Glutamatergic neuron (in vitro differentiated cells): ENCODE data around the gene SLC22A15. TPM values are rescaled to one million over a fixed set of nuclear protein-coding genes. Genes with fewer than 3 reads are reported as not detected.

Source experiments
- DNase-seq: peaks from one replicate; pipeline ENCODE4 v3.0.0; 2022
- H3K27ac Mint-ChIP-seq: one replicate; pipeline ENCODE4 v1.8.0; 2020; ENCODE audit warnings: mild to moderate bottlenecking, mixed read lengths, inconsistent platforms; ENCODE audit not compliant: unreplicated experiment
- H3K27me3 Mint-ChIP-seq: one replicate; pipeline ENCODE4 v1.8.0; 2020; ENCODE audit warnings: mild to moderate bottlenecking, moderate library complexity, mixed read lengths, inconsistent platforms; ENCODE audit not compliant: unreplicated experiment
- H3K36me3 Mint-ChIP-seq: one replicate; pipeline ENCODE4 v1.8.0; 2020; ENCODE audit warnings: mild to moderate bottlenecking, mixed read lengths, inconsistent platforms; ENCODE audit not compliant: unreplicated experiment
- H3K4me1 Mint-ChIP-seq: one replicate; pipeline ENCODE4 v1.8.0; 2020; ENCODE audit warnings: mild to moderate bottlenecking, low read depth, mixed read lengths, inconsistent platforms; ENCODE audit not compliant: unreplicated experiment
- H3K4me3 Mint-ChIP-seq: one replicate; pipeline ENCODE4 v1.8.0; 2020; ENCODE audit warnings: mild to moderate bottlenecking, mixed read lengths, inconsistent platforms; ENCODE audit not compliant: unreplicated experiment
- H3K9me3 Mint-ChIP-seq: one replicate; pipeline ENCODE4 v1.8.0; 2020; ENCODE audit warnings: mild to moderate bottlenecking, moderate library complexity, mixed read lengths, inconsistent platforms; ENCODE audit not compliant: unreplicated experiment
- total RNA-seq: library from RNA; stranded (reverse); fragmentation: NEBNext Ultra II Directional; extraction: Animal tissue kit (Norgen Biotek cat#: 25700); gene quantifications from one replicate; pipeline ENCODE4 v1.2.1, GENCODE V29; 2021; ENCODE audit not compliant: unreplicated experiment
- TF ChIP-seq, protein P1 (sequence below): fragments of 200-600 bp; sonication (generic); IDR thresholded peaks from one replicate; pipeline ENCODE4 v1.5.0; 2021; ENCODE audit not compliant: partially characterized antibody, unreplicated experiment

SLC22A15 gene
- total RNA-seq, 1 donor from 2014 or later = 49.4 TPM

- H3K9me3 Mint-ChIP-seq = no peaks in the 10 kb centered on the region
- no peak overlapping the region for H3K27ac Mint-ChIP-seq
- no peak overlapping the region for H3K4me3 Mint-ChIP-seq
- no peaks in the 10 kb centered on the region for H3K4me1 Mint-ChIP-seq
- no peaks in the 10 kb centered on the region for H3K27me3 Mint-ChIP-seq
- TF ChIP-seq, protein P1, sequence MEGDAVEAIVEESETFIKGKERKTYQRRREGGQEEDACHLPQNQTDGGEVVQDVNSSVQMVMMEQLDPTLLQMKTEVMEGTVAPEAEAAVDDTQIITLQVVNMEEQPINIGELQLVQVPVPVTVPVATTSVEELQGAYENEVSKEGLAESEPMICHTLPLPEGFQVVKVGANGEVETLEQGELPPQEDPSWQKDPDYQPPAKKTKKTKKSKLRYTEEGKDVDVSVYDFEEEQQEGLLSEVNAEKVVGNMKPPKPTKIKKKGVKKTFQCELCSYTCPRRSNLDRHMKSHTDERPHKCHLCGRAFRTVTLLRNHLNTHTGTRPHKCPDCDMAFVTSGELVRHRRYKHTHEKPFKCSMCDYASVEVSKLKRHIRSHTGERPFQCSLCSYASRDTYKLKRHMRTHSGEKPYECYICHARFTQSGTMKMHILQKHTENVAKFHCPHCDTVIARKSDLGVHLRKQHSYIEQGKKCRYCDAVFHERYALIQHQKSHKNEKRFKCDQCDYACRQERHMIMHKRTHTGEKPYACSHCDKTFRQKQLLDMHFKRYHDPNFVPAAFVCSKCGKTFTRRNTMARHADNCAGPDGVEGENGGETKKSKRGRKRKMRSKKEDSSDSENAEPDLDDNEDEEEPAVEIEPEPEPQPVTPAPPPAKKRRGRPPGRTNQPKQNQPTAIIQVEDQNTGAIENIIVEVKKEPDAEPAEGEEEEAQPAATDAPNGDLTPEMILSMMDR = no peak
- peaks cover 13% of the 10 kb centered on the region for H3K36me3 Mint-ChIP-seq
- no peak for DNase-seq
Measured at GRCh38 chr1:116067566-116067890, 91.2 kb downstream of the SLC22A15 start.

DNA sequence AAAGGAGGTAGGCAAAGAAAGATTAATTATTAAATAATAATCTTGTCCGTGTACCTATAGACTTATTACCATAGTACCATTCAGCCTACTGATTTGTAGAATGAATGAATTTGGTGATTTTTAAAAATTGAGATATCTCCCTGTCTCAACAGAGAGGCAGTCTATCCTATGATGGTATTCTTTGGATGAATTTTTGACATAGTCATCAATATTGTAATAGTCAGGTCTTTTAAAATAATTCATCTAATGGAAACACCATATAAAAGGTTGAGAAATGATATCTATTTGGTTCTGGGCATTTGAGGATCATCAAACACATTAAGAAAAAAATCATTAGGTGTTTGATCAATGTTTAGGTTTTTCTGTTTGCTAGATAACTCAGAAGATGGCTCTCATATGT, 99.3 kb downstream of the SLC22A15 start:
- Mint-ChIP-seq H3K9me3 (no peaks in the 10 kb centered on the region), H3K36me3 (no peaks in the 10 kb centered on the region), H3K4me1 (no peaks in the 10 kb centered on the region), H3K27me3 (no peaks in the 10 kb centered on the region), H3K4me3 (no peak overlapping the region), H3K27ac (no peak overlapping the region)
- TF ChIP-seq, protein P1 = no peak
- DNase-seq = no peak

- Mint-ChIP-seq H3K4me3 (no peak overlapping the region), H3K36me3 (no peaks in the 10 kb centered on the region), H3K27ac (no peak overlapping the region), H3K9me3 (no peaks in the 10 kb centered on the region), H3K4me1 (no peaks in the 10 kb centered on the region), H3K27me3 (no peaks in the 10 kb centered on the region)
- DNase-seq = no peak
- TF ChIP-seq, protein P1 = no peak
Measured at GRCh38 chr1:116075990-116076389, 99.7 kb downstream of the SLC22A15 start.

- no peaks in the 10 kb centered on the region for H3K36me3 Mint-ChIP-seq
- no peaks in the 10 kb centered on the region for H3K4me1 Mint-ChIP-seq
- no peaks in the 10 kb centered on the region for H3K9me3 Mint-ChIP-seq
- DNase-seq = no peak
- no peak overlapping the region for H3K4me3 Mint-ChIP-seq
- H3K27ac Mint-ChIP-seq = no peak overlapping the region
- no peaks in the 10 kb centered on the region for H3K27me3 Mint-ChIP-seq
- TF ChIP-seq, protein P1 = no peak
Measured at GRCh38 chr1:116076831-116077230, 100.5 kb downstream of the SLC22A15 start.

DNA sequence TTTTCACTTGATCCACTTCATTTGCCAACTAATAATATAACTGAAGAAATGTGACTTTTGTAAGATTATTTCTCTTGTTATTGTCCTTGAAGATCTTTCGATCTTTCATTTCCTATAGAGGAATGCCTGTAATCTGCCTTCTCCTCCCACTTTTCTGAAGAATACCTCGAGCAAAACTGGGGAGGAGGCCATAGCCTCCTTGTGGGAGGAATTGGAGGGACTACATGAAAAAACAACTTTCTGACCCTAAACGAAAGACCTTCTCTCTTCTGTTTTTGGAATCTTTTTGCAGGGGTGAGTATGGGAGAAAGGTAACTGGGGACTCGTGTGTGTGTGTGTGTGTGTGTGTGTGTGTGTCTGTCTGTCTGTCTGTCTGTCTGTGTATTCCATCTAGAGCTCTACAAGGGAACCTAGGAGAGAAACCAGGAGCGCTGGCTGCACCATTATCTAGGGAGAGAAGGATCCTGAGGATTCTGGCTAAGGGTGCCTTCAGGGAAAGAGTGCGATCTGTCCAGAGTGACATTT, 102.4 kb downstream of the SLC22A15 start:
- no peaks in the 10 kb centered on the region for H3K9me3 Mint-ChIP-seq
- TF ChIP-seq, protein P1 = no peak
- H3K4me3 Mint-ChIP-seq = no peak overlapping the region
- no peak overlapping the region for H3K27ac Mint-ChIP-seq
- peaks cover 2% of the 10 kb centered on the region for H3K27me3 Mint-ChIP-seq
- no peak for DNase-seq
- H3K36me3 Mint-ChIP-seq = no peaks in the 10 kb centered on the region
- no peaks in the 10 kb centered on the region for H3K4me1 Mint-ChIP-seq
